Stomach (tissue), 9 donors: ENCODE results near the gene CDC42BPB. TPM values are rescaled to one million over a fixed set of nuclear protein-coding genes. Genes with fewer than 3 reads are reported as not detected.
A peak's percentile ranks its signal among the peaks of the same experiment; 100 is the strongest.
"Not testable (repeated sequence)": the region's sequence is repeated elsewhere in the genome, so short reads cannot be mapped to it uniquely, and the experiment has no call there.

ENCODE experiments used
- DNase-seq, 2 donors: peaks; one replicate each; pipeline versions ENCODE4 v3.0.0 to v3.0.0-alpha.2; 2013 to 2019
- H3K27ac ChIP-seq, 5 donors: fragments of 200-600 bp in 4 of 5; sonication (generic) in 4 of 5; one replicate each; pipeline ENCODE4 v1.5.1; 2013 to 2019; ENCODE audit warnings: mild to moderate bottlenecking in 1 of 5, moderate library complexity in 1 of 5
- H3K27me3 ChIP-seq, 3 donors: fragments of 200-600 bp; sonication (generic); one replicate each; pipeline ENCODE4 v1.5.1; 2017 to 2019; ENCODE audit warnings: mixed run types in 1 of 3
- H3K36me3 ChIP-seq, 4 donors: fragments of 200-600 bp; sonication (generic); 1 replicate in 3 of 4; 2 replicates in 1 of 4; pipeline ENCODE4 v1.5.1; 2016 to 2019
- H3K4me1 ChIP-seq, 4 donors: fragments of 200-600 bp; sonication (generic); one replicate each; pipeline ENCODE4 v1.5.1; 2016 to 2019
- H3K4me3 ChIP-seq, 4 donors: fragments of 200-600 bp; sonication (generic) in 3 of 4; one replicate each; pipeline ENCODE4 v1.5.1; 2016 to 2019; ENCODE audit warnings: mild to moderate bottlenecking in 1 of 4
- H3K9me3 ChIP-seq, 4 donors: fragments of 200-600 bp; sonication (generic); one replicate each; pipeline ENCODE4 v1.5.1; 2016 to 2019
- CTCF ChIP-seq, 7 experiments: fragments of 450-650 bp in 4 of 7; fragments of 200-600 bp in 3 of 7; sonication (generic) in 3 of 7; IDR thresholded peaks; one replicate each; pipeline ENCODE4 v1.5.1; 2016 to 2019; ENCODE audit warnings: antibody characterized with exemption in 7 of 7, control low read depth in 2 of 7, mild to moderate bottlenecking in 1 of 7
- EP300 ChIP-seq: sonication (generic); formaldehyde crosslinking; IDR thresholded peaks from one replicate; pipeline ENCODE4 v1.6.1; 2017; ENCODE audit warnings: antibody characterized with exemption
- POLR2A ChIP-seq, 4 donors: fragments of 450-650 bp; IDR thresholded peaks; one replicate each; pipeline ENCODE4 v1.6.1; 2016; ENCODE audit warnings: antibody characterized with exemption in 4 of 4, control low read depth in 2 of 4, mild to moderate bottlenecking in 1 of 4, moderate library complexity in 1 of 4
- POLR2AphosphoS5 ChIP-seq, 3 donors: sonication (generic); formaldehyde crosslinking; IDR thresholded peaks; one replicate each; pipeline ENCODE4 v1.6.1; 2016; ENCODE audit warnings: antibody characterized with exemption in 3 of 3
- WGBS, 5 donors: extraction: QIAGEN DNeasy Blood & Tissue Kit in 3 of 5; methylation state at CpG; one replicate each; pipeline versions ENCODE4 v1.1.5 to v1.1.7; 2013 to 2018; 5-methylcytosine and 5-hydroxymethylcytosine counted together
- intact Hi-C: fragments of 100-400 bp; cut with DNase I; formaldehyde crosslinking; loops from one replicate; pipeline ENCODE4 v1.15.1; 2023; ENCODE audit warnings: low total_unique reads
- polyA plus RNA-seq, 3 donors: library from polyadenylated mRNA; stranded (reverse); fragments of 200-250 nt; gene quantifications; one replicate each; pipeline ENCODE4 v1.2.3, GENCODE V29; 2013
- total RNA-seq, 5 donors: library from RNA; depleted of rRNA; stranded (reverse); fragments of >200 nt; gene quantifications; one replicate each; pipeline versions ENCODE4 v1.1.0 to v1.2.3, GENCODE V29; 2014 to 2016
- donor health status: healthy with polysubstance abuse.
- donor health status: Bipolar disorder and iron deficiency.
- donor health status: healthy.

Gene CDC42BPB
- total and polyA plus RNA-seq, 8 donors = 16.3 to 400 (median 127) TPM

- H3K36me3 ChIP-seq = no peaks in the 10 kb centered on the region
- TF ChIP-seq CTCF (IDR thresholded peaks at IDR 0.05) (no peak), POLR2AphosphoS5 (IDR thresholded peaks at IDR 0.05) (no peak)
- no peaks in the 10 kb centered on the region for H3K27me3 ChIP-seq
- H3K4me3 ChIP-seq = no peak overlapping the region
- peaks cover 4 to 57% (median 37%) of the 10 kb centered on the region in 4 donors for H3K4me1 ChIP-seq
- no peak for DNase-seq
- H3K9me3 ChIP-seq = no peaks in the 10 kb centered on the region
- intact Hi-C loops = no loop called here
- peak overlapping the region in 1 of 5 donors; percentile 27 for H3K27ac ChIP-seq
Measured at GRCh38 chr14:103028772-103029171, 28.6 kb downstream of the CDC42BPB start.

- TF ChIP-seq POLR2AphosphoS5 (IDR thresholded peaks at IDR 0.05) (no peak), CTCF (IDR thresholded peaks at IDR 0.05) (no peak), POLR2A (IDR thresholded peaks at IDR 0.05) (no peak), EP300 (no peak)
- H3K36me3 ChIP-seq = no peaks in the 10 kb centered on the region
- H3K4me1 ChIP-seq = peaks cover under 1 to 56% (median 37%) of the 10 kb centered on the region in 4 donors
- H3K4me3 ChIP-seq = no peak overlapping the region
- H3K9me3 ChIP-seq = no peaks in the 10 kb centered on the region
- intact Hi-C loops = no loop called here
- no peaks in the 10 kb centered on the region for H3K27me3 ChIP-seq
- WGBS, 5 donors = 69 to 78% (median 74%) methylated on average over 11 of the region's 11 CpGs
- no peak for DNase-seq
- peak overlapping the region in 2 of 5 donors; percentile 27 to 43 for H3K27ac ChIP-seq
Measured at GRCh38 chr14:103028161-103028767, 29.1 kb downstream of the CDC42BPB start.

GRCh38 chr14:103027451-103027850, 29.9 kb downstream of the CDC42BPB start:
- Histone ChIP-seq H3K27me3 (no peaks in the 10 kb centered on the region), H3K4me3 (no peak overlapping the region), H3K27ac (no peak overlapping the region), H3K4me1 (peaks cover 2 to 59% (median 43%) of the 10 kb centered on the region in 4 donors), H3K36me3 (no peaks in the 10 kb centered on the region), H3K9me3 (no peaks in the 10 kb centered on the region)
- WGBS, 5 donors = 93 to 96% (median 96%) methylated on average over 3 of the region's 3 CpGs
- no peak for DNase-seq
- TF ChIP-seq POLR2AphosphoS5 (IDR thresholded peaks at IDR 0.05) (no peak), POLR2A (IDR thresholded peaks at IDR 0.05) (no peak), EP300 (no peak), CTCF (IDR thresholded peaks at IDR 0.05) (no peak)
- intact Hi-C loops = no loop called here

GRCh38 chr14:103026988-103027387, 30.4 kb downstream of the CDC42BPB start:
- no peak for DNase-seq
- H3K36me3 ChIP-seq = no peaks in the 10 kb centered on the region
- intact Hi-C loops = no loop called here
- H3K4me1 ChIP-seq = peaks cover 6 to 60% (median 43%) of the 10 kb centered on the region in 4 donors
- no peak for TF ChIP-seq CTCF (IDR thresholded peaks at IDR 0.05)
- TF ChIP-seq POLR2A (IDR thresholded peaks at IDR 0.05) = no peak
- no peak overlapping the region for H3K4me3 ChIP-seq
- WGBS, 5 donors = 84 to 93% (median 91%) methylated on average over 3 of the region's 3 CpGs
- no peaks in the 10 kb centered on the region for H3K9me3 ChIP-seq
- no peak overlapping the region for H3K27ac ChIP-seq
- H3K27me3 ChIP-seq = no peaks in the 10 kb centered on the region

- H3K4me3 ChIP-seq, H3K36me3 ChIP-seq, intact Hi-C loops, H3K27me3 ChIP-seq, H3K27ac ChIP-seq, H3K9me3 ChIP-seq, DNase-seq: not testable (repeated sequence)
- H3K4me1 ChIP-seq = peaks cover 14 to 59% (median 39%) of the 10 kb centered on the region in 4 donors
- WGBS, 5 donors = 91 to 96% (median 95%) methylated on average over 6 of the region's 6 CpGs
Measured at GRCh38 chr14:103026196-103026595, 31.2 kb downstream of the CDC42BPB start.
